Prostate gland (tissue), 2 donors: ENCODE data around the gene FKBP15.

Source experiments
- POLR2A ChIP-seq: fragments of 450-650 bp; IDR thresholded peaks from one replicate; pipeline ENCODE4 v1.6.1; 2016; ENCODE audit warnings: antibody characterized with exemption, mild to moderate bottlenecking
- TF ChIP-seq, protein P1 (sequence below), 4 experiments: fragments of 200-600 bp in 2 of 4; fragments of 450-650 bp in 2 of 4; sonication (generic) in 2 of 4; IDR thresholded peaks; 1 replicate in 3 of 4; 2 replicates in 1 of 4; pipeline ENCODE4 v1.5.1; 2016 to 2019; ENCODE audit warnings: antibody characterized with exemption in 4 of 4, mild to moderate bottlenecking in 2 of 4, moderate library complexity in 2 of 4

DNA sequence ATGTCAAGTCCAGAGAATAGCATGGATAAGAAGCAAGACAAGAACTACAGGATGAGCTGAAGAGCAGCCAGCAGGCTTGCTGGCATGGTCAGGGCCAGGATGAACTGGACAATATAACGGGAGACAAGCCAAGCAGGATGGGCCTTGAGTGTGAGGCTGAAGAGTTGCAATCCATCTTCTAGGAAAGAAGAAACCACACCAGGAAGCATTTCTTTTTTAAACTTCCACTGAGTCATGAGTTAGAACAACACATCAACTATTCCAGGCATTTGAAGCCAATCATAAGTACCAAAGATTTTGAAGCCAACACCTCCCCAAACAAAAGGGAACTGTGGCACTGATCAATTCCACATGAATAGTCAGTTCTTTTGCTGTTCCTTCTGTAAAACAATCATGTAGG, 43.0 kb downstream of the FKBP15 start:
- TF ChIP-seq, protein P1, sequence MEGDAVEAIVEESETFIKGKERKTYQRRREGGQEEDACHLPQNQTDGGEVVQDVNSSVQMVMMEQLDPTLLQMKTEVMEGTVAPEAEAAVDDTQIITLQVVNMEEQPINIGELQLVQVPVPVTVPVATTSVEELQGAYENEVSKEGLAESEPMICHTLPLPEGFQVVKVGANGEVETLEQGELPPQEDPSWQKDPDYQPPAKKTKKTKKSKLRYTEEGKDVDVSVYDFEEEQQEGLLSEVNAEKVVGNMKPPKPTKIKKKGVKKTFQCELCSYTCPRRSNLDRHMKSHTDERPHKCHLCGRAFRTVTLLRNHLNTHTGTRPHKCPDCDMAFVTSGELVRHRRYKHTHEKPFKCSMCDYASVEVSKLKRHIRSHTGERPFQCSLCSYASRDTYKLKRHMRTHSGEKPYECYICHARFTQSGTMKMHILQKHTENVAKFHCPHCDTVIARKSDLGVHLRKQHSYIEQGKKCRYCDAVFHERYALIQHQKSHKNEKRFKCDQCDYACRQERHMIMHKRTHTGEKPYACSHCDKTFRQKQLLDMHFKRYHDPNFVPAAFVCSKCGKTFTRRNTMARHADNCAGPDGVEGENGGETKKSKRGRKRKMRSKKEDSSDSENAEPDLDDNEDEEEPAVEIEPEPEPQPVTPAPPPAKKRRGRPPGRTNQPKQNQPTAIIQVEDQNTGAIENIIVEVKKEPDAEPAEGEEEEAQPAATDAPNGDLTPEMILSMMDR (IDR thresholded peaks at IDR 0.05): no peak
- TF ChIP-seq POLR2A: no peak
